ENCODE measurements around the gene CDK5.

GRCh38 chr7:151070574-151070960 lies 12.9 kb upstream of the CDK5 start:
- TF ChIP-seq, protein P1, sequence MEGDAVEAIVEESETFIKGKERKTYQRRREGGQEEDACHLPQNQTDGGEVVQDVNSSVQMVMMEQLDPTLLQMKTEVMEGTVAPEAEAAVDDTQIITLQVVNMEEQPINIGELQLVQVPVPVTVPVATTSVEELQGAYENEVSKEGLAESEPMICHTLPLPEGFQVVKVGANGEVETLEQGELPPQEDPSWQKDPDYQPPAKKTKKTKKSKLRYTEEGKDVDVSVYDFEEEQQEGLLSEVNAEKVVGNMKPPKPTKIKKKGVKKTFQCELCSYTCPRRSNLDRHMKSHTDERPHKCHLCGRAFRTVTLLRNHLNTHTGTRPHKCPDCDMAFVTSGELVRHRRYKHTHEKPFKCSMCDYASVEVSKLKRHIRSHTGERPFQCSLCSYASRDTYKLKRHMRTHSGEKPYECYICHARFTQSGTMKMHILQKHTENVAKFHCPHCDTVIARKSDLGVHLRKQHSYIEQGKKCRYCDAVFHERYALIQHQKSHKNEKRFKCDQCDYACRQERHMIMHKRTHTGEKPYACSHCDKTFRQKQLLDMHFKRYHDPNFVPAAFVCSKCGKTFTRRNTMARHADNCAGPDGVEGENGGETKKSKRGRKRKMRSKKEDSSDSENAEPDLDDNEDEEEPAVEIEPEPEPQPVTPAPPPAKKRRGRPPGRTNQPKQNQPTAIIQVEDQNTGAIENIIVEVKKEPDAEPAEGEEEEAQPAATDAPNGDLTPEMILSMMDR (IDR thresholded peaks at IDR 0.05): no peak
- no peak for TF ChIP-seq EZH2 (IDR thresholded peaks at IDR 0.05; ENCODE audit: borderline replicate concordance, insufficient read depth, low read depth, low read length, poor library complexity, severe bottlenecking)
